ENCODE data around the gene UBQLN3.

Gene UBQLN3

GRCh38 chr11:5509803-5510202 is at the start of gene UBQLN3:
UBQLN3 (minus strand) TSS chr11:5509957; CDS start chr11:5509558, 399 bp downstream.
- no peaks in the 10 kb centered on the region for H3K9me3 ChIP-seq (ENCODE audit: control insufficient read depth, low read length)
- H3K27me3 ChIP-seq (ENCODE audit: control insufficient read depth, insufficient read depth, low read length), result no peaks in the 10 kb centered on the region
- no peaks in the 10 kb centered on the region for H3K36me3 ChIP-seq (ENCODE audit: control insufficient read depth, insufficient read depth, low read length)
- H3K4me1 ChIP-seq (ENCODE audit: control insufficient read depth, insufficient read depth, low read length), result no peaks in the 10 kb centered on the region
- no peak within 1 kb of the TSS for H3K4me3 ChIP-seq (ENCODE audit: low read length)
- no peak within 1 kb of the TSS for H3K9ac ChIP-seq (ENCODE audit: low read length)

GRCh38 chr11:5557751-5558150 is 48.0 kb upstream of the UBQLN3 start:
- H3K9ac ChIP-seq (ENCODE audit: low read length), result no peak overlapping the region
- H3K27me3 ChIP-seq (ENCODE audit: control insufficient read depth, insufficient read depth, low read length), result no peaks in the 10 kb centered on the region
- H3K4me1 ChIP-seq (ENCODE audit: control insufficient read depth, insufficient read depth, low read length), result no peaks in the 10 kb centered on the region
- no peaks in the 10 kb centered on the region for H3K36me3 ChIP-seq (ENCODE audit: control insufficient read depth, insufficient read depth, low read length)
- H3K4me3 ChIP-seq (ENCODE audit: low read length), result no peak overlapping the region
- no peaks in the 10 kb centered on the region for H3K9me3 ChIP-seq (ENCODE audit: control insufficient read depth, low read length)

GRCh38 chr11:5556596-5557188 is 46.9 kb upstream of the UBQLN3 start:
- Histone ChIP-seq H3K27me3 (ENCODE audit: control insufficient read depth, insufficient read depth, low read length) (no peaks in the 10 kb centered on the region), H3K36me3 (ENCODE audit: control insufficient read depth, insufficient read depth, low read length) (no peaks in the 10 kb centered on the region), H3K9ac (ENCODE audit: low read length) (no peak overlapping the region), H3K4me1 (ENCODE audit: control insufficient read depth, insufficient read depth, low read length) (no peaks in the 10 kb centered on the region), H3K4me3 (ENCODE audit: low read length) (no peak overlapping the region), H3K9me3 (ENCODE audit: control insufficient read depth, low read length) (no peaks in the 10 kb centered on the region)

GRCh38 chr11:5553343-5553742 is 43.6 kb upstream of the UBQLN3 start:
- no peaks in the 10 kb centered on the region for H3K27me3 ChIP-seq (ENCODE audit: control insufficient read depth, insufficient read depth, low read length)
- no peak overlapping the region for H3K9ac ChIP-seq (ENCODE audit: low read length)
- H3K9me3 ChIP-seq (ENCODE audit: control insufficient read depth, low read length), result no peaks in the 10 kb centered on the region
- H3K4me3 ChIP-seq (ENCODE audit: low read length), result no peak overlapping the region
- no peaks in the 10 kb centered on the region for H3K36me3 ChIP-seq (ENCODE audit: control insufficient read depth, insufficient read depth, low read length)
- H3K4me1 ChIP-seq (ENCODE audit: control insufficient read depth, insufficient read depth, low read length), result no peaks in the 10 kb centered on the region

GRCh38 chr11:5550440-5551095 is 40.8 kb upstream of the UBQLN3 start:
- H3K27me3 ChIP-seq (ENCODE audit: control insufficient read depth, insufficient read depth, low read length), result no peaks in the 10 kb centered on the region
- H3K4me1 ChIP-seq (ENCODE audit: control insufficient read depth, insufficient read depth, low read length), result no peaks in the 10 kb centered on the region
- H3K36me3 ChIP-seq (ENCODE audit: control insufficient read depth, insufficient read depth, low read length), result no peaks in the 10 kb centered on the region
- H3K9me3 ChIP-seq (ENCODE audit: control insufficient read depth, low read length), result no peaks in the 10 kb centered on the region
- no peak overlapping the region for H3K4me3 ChIP-seq (ENCODE audit: low read length)
- H3K9ac ChIP-seq (ENCODE audit: low read length), result no peak overlapping the region

- H3K4me3 ChIP-seq (ENCODE audit: low read length), result no peak within 1 kb of the TSS
- no peak within 1 kb of the TSS for H3K9ac ChIP-seq (ENCODE audit: low read length)
- H3K36me3 ChIP-seq (ENCODE audit: control insufficient read depth, insufficient read depth, low read length), result no peaks in the 10 kb centered on the region
- H3K27me3 ChIP-seq (ENCODE audit: control insufficient read depth, insufficient read depth, low read length), result no peaks in the 10 kb centered on the region
- no peaks in the 10 kb centered on the region for H3K9me3 ChIP-seq (ENCODE audit: control insufficient read depth, low read length)
- H3K4me1 ChIP-seq (ENCODE audit: control insufficient read depth, insufficient read depth, low read length), result no peaks in the 10 kb centered on the region
Observed at GRCh38 chr11:5548440-5548839, 38.7 kb upstream of the UBQLN3 start, which contains the start of gene OR52H1. OR52H1 (minus strand) TSS chr11:5548540; CDS start chr11:5545505, 3,035 bp downstream.

- Histone ChIP-seq H3K27me3 (ENCODE audit: control insufficient read depth, insufficient read depth, low read length) (no peaks in the 10 kb centered on the region), H3K9ac (ENCODE audit: low read length) (no peak overlapping the region), H3K4me3 (ENCODE audit: low read length) (no peak overlapping the region), H3K36me3 (ENCODE audit: control insufficient read depth, insufficient read depth, low read length) (no peaks in the 10 kb centered on the region), H3K4me1 (ENCODE audit: control insufficient read depth, insufficient read depth, low read length) (no peaks in the 10 kb centered on the region), H3K9me3 (ENCODE audit: control insufficient read depth, low read length) (no peaks in the 10 kb centered on the region)
Observed at GRCh38 chr11:5547982-5548381, 38.2 kb upstream of the UBQLN3 start.

GRCh38 chr11:5546457-5546856 is 36.7 kb upstream of the UBQLN3 start:
- no peaks in the 10 kb centered on the region for H3K27me3 ChIP-seq (ENCODE audit: control insufficient read depth, insufficient read depth, low read length)
- no peaks in the 10 kb centered on the region for H3K4me1 ChIP-seq (ENCODE audit: control insufficient read depth, insufficient read depth, low read length)
- H3K9ac ChIP-seq (ENCODE audit: low read length), result no peak overlapping the region
- H3K9me3 ChIP-seq (ENCODE audit: control insufficient read depth, low read length), result no peaks in the 10 kb centered on the region
- no peaks in the 10 kb centered on the region for H3K36me3 ChIP-seq (ENCODE audit: control insufficient read depth, insufficient read depth, low read length)
- H3K4me3 ChIP-seq (ENCODE audit: low read length), result no peak overlapping the region

- H3K9ac ChIP-seq (ENCODE audit: low read length), result no peak overlapping the region
- H3K36me3 ChIP-seq (ENCODE audit: control insufficient read depth, insufficient read depth, low read length), result no peaks in the 10 kb centered on the region
- no peaks in the 10 kb centered on the region for H3K4me1 ChIP-seq (ENCODE audit: control insufficient read depth, insufficient read depth, low read length)
- no peaks in the 10 kb centered on the region for H3K27me3 ChIP-seq (ENCODE audit: control insufficient read depth, insufficient read depth, low read length)
- H3K9me3 ChIP-seq (ENCODE audit: control insufficient read depth, low read length), result no peaks in the 10 kb centered on the region
- H3K4me3 ChIP-seq (ENCODE audit: low read length), result no peak overlapping the region
Observed at GRCh38 chr11:5541427-5541826, 31.7 kb upstream of the UBQLN3 start.

GRCh38 chr11:5536482-5536881 is 26.7 kb upstream of the UBQLN3 start:
- no peak overlapping the region for H3K9ac ChIP-seq (ENCODE audit: low read length)
- H3K9me3 ChIP-seq (ENCODE audit: control insufficient read depth, low read length), result no peaks in the 10 kb centered on the region
- no peaks in the 10 kb centered on the region for H3K27me3 ChIP-seq (ENCODE audit: control insufficient read depth, insufficient read depth, low read length)
- H3K4me1 ChIP-seq (ENCODE audit: control insufficient read depth, insufficient read depth, low read length), result no peaks in the 10 kb centered on the region
- no peaks in the 10 kb centered on the region for H3K36me3 ChIP-seq (ENCODE audit: control insufficient read depth, insufficient read depth, low read length)
- no peak overlapping the region for H3K4me3 ChIP-seq (ENCODE audit: low read length)

GRCh38 chr11:5534046-5534445 is 24.3 kb upstream of the UBQLN3 start:
- Histone ChIP-seq H3K9me3 (ENCODE audit: control insufficient read depth, low read length) (no peaks in the 10 kb centered on the region), H3K27me3 (ENCODE audit: control insufficient read depth, insufficient read depth, low read length) (no peaks in the 10 kb centered on the region), H3K4me1 (ENCODE audit: control insufficient read depth, insufficient read depth, low read length) (no peaks in the 10 kb centered on the region), H3K36me3 (ENCODE audit: control insufficient read depth, insufficient read depth, low read length) (no peaks in the 10 kb centered on the region), H3K9ac (ENCODE audit: low read length) (no peak overlapping the region), H3K4me3 (ENCODE audit: low read length) (no peak overlapping the region)

GRCh38 chr11:5531053-5531831 is 21.5 kb upstream of the UBQLN3 start:
- Histone ChIP-seq H3K4me1 (ENCODE audit: control insufficient read depth, insufficient read depth, low read length) (no peaks in the 10 kb centered on the region), H3K27me3 (ENCODE audit: control insufficient read depth, insufficient read depth, low read length) (no peaks in the 10 kb centered on the region), H3K9me3 (ENCODE audit: control insufficient read depth, low read length) (no peaks in the 10 kb centered on the region), H3K9ac (ENCODE audit: low read length) (no peak overlapping the region), H3K4me3 (ENCODE audit: low read length) (no peak overlapping the region), H3K36me3 (ENCODE audit: control insufficient read depth, insufficient read depth, low read length) (no peaks in the 10 kb centered on the region)

All from mucosa of stomach (tissue), 1 donor.